Liver (tissue), 4 donors: ENCODE measurements around the gene PTCRA. TPM values are rescaled to one million over a fixed set of nuclear protein-coding genes. Genes with fewer than 3 reads are reported as not detected.

Source experiments
- polyA plus RNA-seq, 2 donors: library from polyadenylated mRNA; stranded (reverse) in 1 of 2; unstranded in 1 of 2; fragments of 200-250 nt in 1 of 2; fragments of >200 nt in 1 of 2; fragmentation: Nextera tagmentation in 1 of 2; extraction: Ambion mirVana in 1 of 2; gene quantifications; one replicate each; pipeline versions ENCODE4 v1.2.1 to v1.2.3, GENCODE V29; 2013 to 2015
- total RNA-seq, 2 donors: library from RNA; depleted of rRNA; stranded (reverse); fragments of >200 nt; gene quantifications; one replicate each; pipeline ENCODE4 v1.2.3, GENCODE V29; 2014
- donor health status: healthy.
- donor health status: healthy.
- donor health status: healthy.

The PTCRA gene
- total and polyA plus RNA-seq, 4 donors, result 0.63 to 1.1 TPM; not detected in 2

Other genes starting within 250 kb of the PTCRA start
- gene PRPH2, start 193.5 kb upstream of the PTCRA start, total RNA-seq, result under 1 TPM; 0.08 to 0.33 TPM
- under 1 TPM; 0.06 to 0.17 TPM for gene PRPH2, start 193.5 kb upstream of the PTCRA start, polyA plus RNA-seq
- gene TBCC, start 169.9 kb upstream of the PTCRA start, total RNA-seq, result 10 to 100 TPM; 12.4 to 13.5 TPM
- gene TBCC, start 169.9 kb upstream of the PTCRA start, polyA plus RNA-seq, result 10 to 100 TPM in 1 of 2 donors, 1 to 10 TPM in 1; 6.9 to 10.9 TPM
- gene BICRAL, start 134.0 kb upstream of the PTCRA start, total RNA-seq, result 1 to 10 TPM; 5.5 to 6.8 TPM
- 1 to 10 TPM; 1.7 to 2.3 TPM for gene BICRAL, start 134.0 kb upstream of the PTCRA start, polyA plus RNA-seq
- gene RPL7L1, start 36.4 kb upstream of the PTCRA start, total RNA-seq, result 10 to 100 TPM; 51.9 to 63.8 TPM
- gene RPL7L1, start 36.4 kb upstream of the PTCRA start, polyA plus RNA-seq, result 10 to 100 TPM; 39.6 to 43.8 TPM
- gene CNPY3, start 13.4 kb downstream of the PTCRA start, total RNA-seq, result 10 to 100 TPM; 17.2 to 18.0 TPM
- gene CNPY3, start 13.4 kb downstream of the PTCRA start, polyA plus RNA-seq, result 10 to 100 TPM; 36.5 to 41.0 TPM
- 100 to 1,000 TPM in 1 of 2 donors, 10 to 100 TPM in 1; 10.5 to 140 TPM for gene GNMT, start 44.7 kb downstream of the PTCRA start, total RNA-seq
- 100 to 1,000 TPM; 119 to 163 TPM for gene GNMT, start 44.7 kb downstream of the PTCRA start, polyA plus RNA-seq
- 10 to 100 TPM; 15.1 to 20.7 TPM for gene PEX6, start 63.1 kb downstream of the PTCRA start, total RNA-seq
- gene PEX6, start 63.1 kb downstream of the PTCRA start, polyA plus RNA-seq, result 10 to 100 TPM in 1 of 2 donors, 1 to 10 TPM in 1; 5.4 to 15.4 TPM
- 10 to 100 TPM; 12.9 to 13.9 TPM for gene PPP2R5D, start 68.5 kb downstream of the PTCRA start, total RNA-seq
- 10 to 100 TPM in 1 of 2 donors, 1 to 10 TPM in 1; 6.7 to 13.5 TPM for gene PPP2R5D, start 68.5 kb downstream of the PTCRA start, polyA plus RNA-seq
- 10 to 100 TPM; 10.7 to 24.0 TPM for gene MEA1, start 97.9 kb downstream of the PTCRA start, total RNA-seq
- gene MEA1, start 97.9 kb downstream of the PTCRA start, polyA plus RNA-seq, result 10 to 100 TPM; 37.2 to 50.3 TPM
- gene KLHDC3, start 98.2 kb downstream of the PTCRA start, total RNA-seq, result 10 to 100 TPM; 51.2 to 66.5 TPM
- gene KLHDC3, start 98.2 kb downstream of the PTCRA start, polyA plus RNA-seq, result 10 to 100 TPM; 30.9 to 49.9 TPM
- 10 to 100 TPM; 23.4 to 33.4 TPM for gene RRP36, start 105.6 kb downstream of the PTCRA start, total RNA-seq
- gene RRP36, start 105.6 kb downstream of the PTCRA start, polyA plus RNA-seq, result 10 to 100 TPM; 26.0 to 26.4 TPM
- 10 to 100 TPM; 10.3 to 10.4 TPM for gene CUL7, start 137.8 kb downstream of the PTCRA start, total RNA-seq
- gene CUL7, start 137.8 kb downstream of the PTCRA start, polyA plus RNA-seq, result 1 to 10 TPM; 2.2 to 5.2 TPM
- 10 to 100 TPM; 19.6 to 23.8 TPM for gene MRPL2, start 143.4 kb downstream of the PTCRA start, total RNA-seq
- 10 to 100 TPM; 65.6 to 73.9 TPM for gene MRPL2, start 143.4 kb downstream of the PTCRA start, polyA plus RNA-seq
- 10 to 100 TPM; 33.2 to 97.0 TPM for gene KLC4, start 143.6 kb downstream of the PTCRA start, total RNA-seq
- 10 to 100 TPM; 44.4 to 47.4 TPM for gene KLC4, start 143.6 kb downstream of the PTCRA start, polyA plus RNA-seq
- 10 to 100 TPM in 1 of 2 donors, 1 to 10 TPM in 1; 1.8 to 10.5 TPM for gene PTK7, start 160.3 kb downstream of the PTCRA start, total RNA-seq
- gene PTK7, start 160.3 kb downstream of the PTCRA start, polyA plus RNA-seq, result under 1 TPM; 0.67 to 0.76 TPM